NCI-H187 (cell line): Measurements from ENCODE around the gene FHIT.
"Not testable (repeated sequence)": the region's sequence is repeated elsewhere in the genome, so short reads cannot be mapped to it uniquely, and the experiment has no call there.

Experiments
- DNase-seq, 2 experiments: peaks; one replicate each; lab custom pipeline; 2025; lab: John Stamatoyannopoulos, UW

FHIT gene

GRCh38 chr3:61226166-61226686 is 25.0 kb downstream of the FHIT start:
- DNase-seq, result no peak

GRCh38 chr3:61224823-61225222 is 26.4 kb downstream of the FHIT start:
- no peak for DNase-seq

GRCh38 chr3:61223451-61223850 is 27.8 kb downstream of the FHIT start:
- DNase-seq, result no peak

DNA sequence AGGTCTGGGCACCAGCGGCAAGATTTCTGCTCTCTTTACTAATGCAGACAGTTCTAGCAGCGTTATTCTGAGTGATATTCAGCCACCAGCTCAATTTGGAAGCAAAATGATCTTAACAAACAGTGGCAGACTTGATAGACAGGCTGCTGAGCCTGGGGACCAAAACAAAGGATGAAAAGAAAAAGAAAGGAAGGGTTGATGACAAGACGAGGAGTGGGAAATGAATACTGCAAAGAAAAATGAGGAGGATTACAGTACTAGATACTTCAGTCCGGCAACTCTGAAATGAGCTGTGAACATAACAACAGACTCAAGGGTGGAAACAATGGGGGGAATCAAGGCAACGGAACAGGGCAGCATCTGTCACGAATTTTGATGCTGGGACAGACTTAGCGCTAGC is 28.8 kb downstream of the FHIT start:
- DNase-seq, result no peak

- DNase-seq, result no peak
Measured at GRCh38 chr3:61221759-61222362, 29.4 kb downstream of the FHIT start.

- no peak for DNase-seq
Measured at GRCh38 chr3:61218504-61218903, 32.7 kb downstream of the FHIT start.

- not testable (repeated sequence) for DNase-seq
Measured at GRCh38 chr3:61216171-61216570, 35.1 kb downstream of the FHIT start.

- DNase-seq, result no peak
Measured at GRCh38 chr3:61202086-61202485, 49.2 kb downstream of the FHIT start.

DNA sequence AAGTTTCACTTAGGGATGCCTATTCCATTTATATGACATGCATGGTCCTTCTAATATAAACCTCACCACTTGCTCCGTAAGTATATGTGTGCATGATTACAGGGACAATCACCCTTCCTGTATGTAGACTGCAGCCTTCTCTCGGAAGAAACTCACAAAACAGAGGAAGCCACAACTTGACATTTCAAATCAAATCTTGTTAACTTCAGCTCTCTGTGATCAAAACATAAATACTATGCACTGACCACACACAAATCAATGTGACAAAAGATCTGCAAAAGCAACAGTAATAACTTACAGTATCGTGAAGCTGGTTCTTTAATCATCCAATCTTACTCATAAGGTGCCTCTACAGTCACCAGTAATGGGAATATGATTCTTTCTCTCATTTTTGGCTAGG is 50.2 kb downstream of the FHIT start:
- DNase-seq, result no peak

DNA sequence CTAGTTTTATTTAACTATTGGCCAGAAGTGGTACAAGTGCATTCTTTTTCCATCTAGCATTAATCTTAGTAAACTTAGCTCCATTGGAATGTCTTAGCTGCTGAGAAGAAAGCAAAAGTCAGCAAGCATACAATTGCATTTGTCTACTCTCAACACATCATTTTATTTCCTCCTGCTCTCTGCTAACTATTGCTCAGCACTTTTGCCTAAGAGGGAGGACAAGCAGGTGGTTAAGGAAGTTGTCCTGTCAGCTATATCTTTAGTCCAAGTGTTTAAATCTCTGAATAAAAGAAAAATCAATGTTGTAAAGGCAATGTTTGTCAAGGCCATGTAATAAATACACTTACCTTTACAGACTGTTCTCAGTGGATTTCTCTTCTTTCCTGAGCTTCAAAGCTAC is 51.0 kb downstream of the FHIT start:
- DNase-seq, result no peak

- DNase-seq, result no peak
Measured at GRCh38 chr3:61199843-61200242, 51.4 kb downstream of the FHIT start.

GRCh38 chr3:61194892-61195538 is 56.2 kb downstream of the FHIT start:
- no peak for DNase-seq

GRCh38 chr3:61192222-61192621 is 59.0 kb downstream of the FHIT start:
- DNase-seq, result no peak

DNA sequence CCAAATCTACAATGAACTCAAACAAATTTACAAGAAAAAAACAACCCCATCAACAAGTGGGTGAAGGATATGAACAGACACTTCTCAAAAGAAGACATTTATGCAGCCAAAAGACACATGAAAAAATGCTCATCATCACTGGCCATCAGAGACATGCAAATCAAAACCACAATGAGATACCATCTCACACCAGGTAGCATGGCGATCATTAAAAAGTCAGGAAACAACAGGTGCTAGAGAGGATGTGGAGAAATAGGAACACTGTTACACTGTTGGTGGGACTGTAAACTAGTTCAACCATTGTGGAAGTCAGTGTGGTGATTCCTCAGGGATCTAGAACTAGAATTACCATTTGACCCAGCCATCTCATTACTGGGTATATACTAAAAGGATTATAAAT is 61.0 kb downstream of the FHIT start:
- not testable (repeated sequence) for DNase-seq

DNA sequence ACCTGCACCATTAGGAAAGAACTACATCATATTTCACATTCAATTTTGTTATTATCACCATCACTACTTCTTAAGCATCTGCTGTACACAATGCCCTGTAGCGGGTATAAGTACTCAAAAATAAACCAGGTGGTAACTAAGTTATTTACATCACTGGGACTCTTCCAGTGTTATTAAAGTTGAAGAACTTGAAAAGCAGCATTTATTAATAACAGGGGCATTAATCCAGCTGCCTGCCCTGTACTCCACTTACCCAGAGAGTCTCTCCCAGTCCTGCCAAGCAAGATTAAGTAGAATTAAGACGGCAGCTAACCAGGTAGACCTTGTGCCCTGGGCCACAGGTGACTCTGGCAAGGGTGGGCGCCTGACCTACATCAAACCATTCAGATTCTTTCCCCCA is 65.2 kb downstream of the FHIT start:
- no peak for DNase-seq

GRCh38 chr3:61184956-61185355 is 66.3 kb downstream of the FHIT start:
- DNase-seq, result no peak

- no peak for DNase-seq
Measured at GRCh38 chr3:61182662-61183061, 68.6 kb downstream of the FHIT start.

- DNase-seq, result no peak
Measured at GRCh38 chr3:61181874-61182273, 69.4 kb downstream of the FHIT start.

DNA sequence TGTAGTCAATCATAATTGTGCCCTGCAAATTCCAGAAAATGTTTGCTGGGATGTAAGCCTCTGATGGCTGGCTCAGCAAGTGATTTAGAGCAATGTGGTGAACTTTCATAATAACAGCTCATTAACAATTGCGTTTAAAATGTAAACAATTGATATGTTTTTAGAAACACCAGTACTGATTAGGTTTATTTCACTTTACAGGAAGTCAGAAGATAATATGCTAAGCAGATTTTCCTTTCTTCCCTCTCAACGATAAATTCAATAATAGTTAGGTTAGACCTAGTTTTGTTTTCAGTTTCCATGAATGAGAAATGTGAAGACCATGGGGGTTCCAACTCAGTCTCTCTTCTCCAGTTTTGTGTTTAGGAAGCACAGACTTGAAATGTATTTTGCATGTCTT is 71.0 kb downstream of the FHIT start:
- DNase-seq, result no peak

GRCh38 chr3:61178167-61178566 is 73.1 kb downstream of the FHIT start:
- no peak for DNase-seq

- no peak for DNase-seq
Measured at GRCh38 chr3:61177450-61177849, 73.8 kb downstream of the FHIT start.

DNA sequence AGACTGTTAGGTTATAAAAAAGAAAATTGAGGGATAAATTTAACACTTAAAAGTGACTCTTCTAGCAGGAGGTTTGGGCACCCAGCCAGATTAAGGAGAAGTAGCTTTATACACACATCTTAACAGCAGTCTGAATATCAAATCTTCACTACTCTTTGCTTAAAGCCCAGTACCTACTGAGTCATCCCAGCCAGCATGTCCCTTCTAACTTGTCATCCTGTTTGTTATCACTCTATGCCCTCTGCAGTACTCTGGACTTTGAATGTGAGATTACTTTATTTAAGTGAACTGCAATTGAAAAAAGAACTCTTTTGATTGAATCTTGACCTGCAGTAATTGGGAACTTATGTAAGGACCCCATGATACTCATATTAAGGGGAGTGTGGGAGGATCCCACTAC is 77.6 kb downstream of the FHIT start:
- DNase-seq, result no peak

DNA sequence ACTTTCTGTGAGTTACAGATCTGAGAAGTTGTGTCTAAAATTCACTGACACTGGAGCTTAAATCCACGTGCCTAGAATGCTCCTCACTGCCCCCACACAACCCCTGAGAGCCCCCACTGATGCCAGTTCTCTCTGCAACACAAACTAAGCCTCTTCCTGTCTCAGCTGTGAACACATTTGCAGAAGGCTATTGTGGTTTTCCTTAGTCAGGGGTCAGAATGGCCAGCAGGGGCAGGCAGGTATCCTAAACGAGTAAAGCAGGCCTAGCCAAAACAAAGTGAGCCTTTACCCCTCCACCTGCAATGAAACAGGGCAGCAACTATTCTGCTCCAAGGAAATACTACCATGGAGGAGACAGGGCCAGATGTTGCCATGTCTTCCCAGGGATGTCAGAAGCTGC is 78.6 kb downstream of the FHIT start:
- DNase-seq, result no peak

DNA sequence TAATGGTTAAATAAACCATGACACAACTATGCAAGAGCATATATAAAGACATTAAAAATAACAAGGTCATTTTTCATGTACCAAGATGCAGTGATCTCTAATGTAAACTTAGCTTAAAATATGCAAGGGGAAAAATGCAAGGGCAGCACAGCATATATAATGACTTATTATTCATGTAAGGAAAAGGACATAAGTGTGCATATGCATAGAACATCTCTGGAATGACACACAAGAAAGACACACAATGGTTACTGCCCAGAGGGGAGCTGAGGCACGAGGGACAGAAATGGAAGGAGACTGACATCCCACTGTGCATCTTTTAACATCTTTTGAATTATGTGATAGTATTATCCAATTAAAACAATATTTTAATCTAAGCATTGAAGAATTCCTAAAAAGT is 79.0 kb downstream of the FHIT start:
- no peak for DNase-seq
